IMR-90 (cell line): ENCODE measurements around the gene TMCC1. TPM values are rescaled to one million over a fixed set of nuclear protein-coding genes. Genes with fewer than 3 reads are reported as not detected.

Experiments
- ATAC-seq: fragments of 200-7000 bp; cut with Tn5 transposase; 2 replicates; pipeline ENCODE4 v1.9.1; 2020; ENCODE audit warnings: low read depth, mild to moderate bottlenecking, moderate library complexity
- BruUV-seq: library from RNA; stranded (reverse); fragments of 400-500 nt; replicated peaks from 2 replicates; lab custom pipeline; 2021; lab: Mats Ljungman, UMichigan
- CTCF ChIA-PET: fragments of 300-600 bp; formaldehyde crosslinking; extraction: SDS; loops from one replicate; lab custom pipeline; 2021; ENCODE audit warnings: antibody characterized with exemption; lab: Yijun Ruan, JAX
- POLR2A ChIA-PET: fragments of 300-600 bp; sonication (Branson Sonifier 250); formaldehyde crosslinking; loops from one replicate; lab custom pipeline; 2022; ENCODE audit warnings: antibody characterized with exemption; ENCODE audit not compliant: unreplicated experiment; lab: Charles Lee
- DNase-seq: peaks from one replicate; pipeline ENCODE4 v3.0.0; 2013
- H2AFZ ChIP-seq: replicated peaks from 2 replicates; pipeline ENCODE3; 2013; ENCODE audit warnings: low read length, mild to moderate bottlenecking; ENCODE audit not compliant: poor library complexity
- H2AK5ac ChIP-seq: 2 replicates; pipeline ENCODE4 v1.6.1; 2013; ENCODE audit warnings: low read depth, low read length, inconsistent platforms
- H2AK9ac ChIP-seq: replicated peaks from 2 replicates; pipeline ENCODE3; 2013; ENCODE audit warnings: mild to moderate bottlenecking, low read depth, low read length, moderate library complexity; ENCODE audit not compliant: poor library complexity
- H2BK120ac ChIP-seq: 2 replicates; pipeline ENCODE4 v1.6.1; 2013; ENCODE audit warnings: low read depth, low read length, inconsistent platforms
- H2BK15ac ChIP-seq: 3 replicates; pipeline ENCODE4 v1.6.1; 2013; ENCODE audit warnings: low read depth, low read length, inconsistent platforms
- H2BK20ac ChIP-seq: 2 replicates; pipeline ENCODE4 v1.6.1; 2013; ENCODE audit warnings: low read depth, mild to moderate bottlenecking, inconsistent platforms, low read length, moderate library complexity
- H2BK5ac ChIP-seq: 2 replicates; pipeline ENCODE4 v1.6.1; 2013; ENCODE audit warnings: mild to moderate bottlenecking, low read depth, low read length, inconsistent platforms; ENCODE audit not compliant: poor library complexity, severe bottlenecking
- H3K14ac ChIP-seq: replicated peaks from 2 replicates; pipeline ENCODE4 v1.6.1; 2013; ENCODE audit warnings: low read depth, low read length, inconsistent platforms
- H3K18ac ChIP-seq: 2 replicates; pipeline ENCODE4 v1.6.1; 2013; ENCODE audit warnings: low read depth, low read length, control low read depth
- H3K23ac ChIP-seq: 2 replicates; pipeline ENCODE4 v1.6.1; 2013; ENCODE audit warnings: low read depth, low read length, inconsistent platforms
- H3K27ac ChIP-seq: 2 replicates; pipeline ENCODE4 v1.5.1; 2013; ENCODE audit warnings: mild to moderate bottlenecking, control low read depth, low read length; ENCODE audit not compliant: insufficient read depth
- H3K27me3 ChIP-seq: 2 replicates; pipeline ENCODE4 v1.6.1; 2013; ENCODE audit warnings: low read length; ENCODE audit not compliant: control insufficient read depth, insufficient read depth
- H3K36me3 ChIP-seq: 2 replicates; pipeline ENCODE4 v1.6.1; 2013; ENCODE audit warnings: low read length, mixed read lengths; ENCODE audit not compliant: control insufficient read depth, insufficient read depth
- H3K4ac ChIP-seq: 2 replicates; pipeline ENCODE4 v1.6.1; 2013; ENCODE audit warnings: low read depth, low read length, inconsistent platforms
- H3K4me1 ChIP-seq: 2 replicates; pipeline ENCODE4 v1.6.1; 2013; ENCODE audit warnings: low read length, mixed read lengths; ENCODE audit not compliant: control insufficient read depth, insufficient read depth
- H3K4me2 ChIP-seq: 2 replicates; pipeline ENCODE4 v1.6.1; 2013; ENCODE audit warnings: low read depth, mild to moderate bottlenecking, control low read depth, low read length, moderate library complexity
- H3K4me3 ChIP-seq: 2 replicates; pipeline ENCODE4 v1.5.1; 2013; ENCODE audit warnings: low read depth, mild to moderate bottlenecking, control low read depth, low read length, moderate library complexity; ENCODE audit not compliant: insufficient read depth
- H3K56ac ChIP-seq: 2 replicates; pipeline ENCODE4 v1.6.1; 2013; ENCODE audit warnings: low read length, inconsistent platforms; ENCODE audit not compliant: insufficient read depth; ENCODE audit errors: extremely low read depth
- H3K79me1 ChIP-seq, 2 experiments: 2 replicates each; pipeline ENCODE4 v1.6.1; 2013; ENCODE audit warnings: low read length in 2 of 2, inconsistent platforms in 1 of 2, low read depth in 1 of 2
- H3K9ac ChIP-seq: 2 replicates; pipeline ENCODE4 v1.6.1; 2013; ENCODE audit warnings: low read depth, low read length, control low read depth
- H3K9me1 ChIP-seq: 2 replicates; pipeline ENCODE4 v1.6.1; 2013; ENCODE audit warnings: low read length, inconsistent platforms; ENCODE audit not compliant: insufficient read depth
- H3K9me3 ChIP-seq: 2 replicates; pipeline ENCODE4 v1.6.1; 2013; ENCODE audit warnings: low read length; ENCODE audit not compliant: control insufficient read depth, insufficient read depth
- H4K20me1 ChIP-seq: 2 replicates; pipeline ENCODE4 v1.6.1; 2013; ENCODE audit warnings: low read length, inconsistent platforms; ENCODE audit not compliant: insufficient read depth
- H4K5ac ChIP-seq: 2 replicates; pipeline ENCODE4 v1.6.1; 2013; ENCODE audit warnings: mild to moderate bottlenecking, low read depth, low read length, control low read depth
- H4K8ac ChIP-seq, 2 experiments: 2 replicates each; pipeline ENCODE4 v1.6.1; 2013; ENCODE audit warnings: low read depth in 2 of 2, low read length in 2 of 2, control low read depth in 1 of 2, inconsistent platforms in 1 of 2
- H4K91ac ChIP-seq: 2 replicates; pipeline ENCODE4 v1.6.1; 2013; ENCODE audit warnings: low read depth, low read length, inconsistent platforms; ENCODE audit not compliant: insufficient read depth
- BHLHE40 ChIP-seq: fragments of 150-350 bp; IDR thresholded peaks from 2 replicates; pipeline ENCODE4 v1.6.1; 2016; ENCODE audit warnings: mild to moderate bottlenecking, low read depth, low read length
- CEBPB ChIP-seq: IDR thresholded peaks from 2 replicates; pipeline ENCODE4 v1.6.1; 2012; ENCODE audit warnings: low read depth, low read length, improper control_type of control experiment
- CHD1 ChIP-seq: IDR thresholded peaks from 2 replicates; pipeline ENCODE4 v1.6.1; 2012; ENCODE audit warnings: low read depth, low read length, improper control_type of control experiment
- FOS ChIP-seq: fragments of 150-350 bp; IDR thresholded peaks from 2 replicates; pipeline ENCODE4 v1.6.1; 2016; ENCODE audit warnings: low read depth, low read length
- MAFK ChIP-seq: IDR thresholded peaks from 2 replicates; pipeline ENCODE4 v1.6.1; 2012; ENCODE audit warnings: low read depth, low read length, improper control_type of control experiment
- MAZ ChIP-seq: IDR thresholded peaks from 2 replicates; pipeline ENCODE4 v1.6.1; 2012; ENCODE audit warnings: low read depth, mild to moderate bottlenecking, low read length, improper control_type of control experiment, moderate library complexity, borderline replicate concordance
- MXI1 ChIP-seq: IDR thresholded peaks from 2 replicates; pipeline ENCODE4 v1.6.1; 2012; ENCODE audit warnings: low read depth, mild to moderate bottlenecking, low read length, moderate library complexity, borderline replicate concordance
- NFE2L2 ChIP-seq: fragments of 150-350 bp; IDR thresholded peaks from 2 replicates; pipeline ENCODE4 v1.6.1; 2016; ENCODE audit warnings: low read depth, mild to moderate bottlenecking, low read length
- POLR2A ChIP-seq: IDR thresholded peaks from 2 replicates; pipeline ENCODE4 v1.6.1; 2012; ENCODE audit warnings: mild to moderate bottlenecking, low read depth, low read length
- RAD21 ChIP-seq: IDR thresholded peaks from 2 replicates; pipeline ENCODE4 v1.6.1; 2012; ENCODE audit warnings: low read length, improper control_type of control experiment
- RCOR1 ChIP-seq: IDR thresholded peaks from 2 replicates; pipeline ENCODE4 v1.6.1; 2012; ENCODE audit warnings: mild to moderate bottlenecking, low read length, improper control_type of control experiment; ENCODE audit not compliant: insufficient replicate concordance
- RFX5 ChIP-seq: IDR thresholded peaks from 2 replicates; pipeline ENCODE4 v1.8.0; 2012; ENCODE audit warnings: low read depth, mild to moderate bottlenecking, low read length, moderate library complexity
- SMC3 ChIP-seq: fragments of 150-350 bp; IDR thresholded peaks from 2 replicates; pipeline ENCODE4 v1.6.1; 2016; ENCODE audit warnings: low read depth, mild to moderate bottlenecking, antibody characterized with exemption, low read length, moderate library complexity
- WGBS, 2 experiments: methylation state at CpG; one replicate each; pipeline versions ENCODE4 v1.1.5 to v1.1.7; 2013; ENCODE audit warnings: missing lambda C conversion rate in 2 of 2; ENCODE audit not compliant: insufficient read length in 1 of 2; ENCODE audit errors: extremely low coverage in 2 of 2; 5-methylcytosine and 5-hydroxymethylcytosine counted together
- dilution Hi-C: fragments of 300-500 bp; cut with HindIII; formaldehyde crosslinking; loops from one replicate; pipeline ENCODE4 v1.14.3; 2018; ENCODE audit warnings: low sequenced_read_pairs; ENCODE audit not compliant: unreplicated experiment
- in situ Hi-C: fragments of 300-500 bp; cut with MboI; formaldehyde crosslinking; loops from 3 replicates; pipeline ENCODE4 v1.14.3; 2019; ENCODE audit warnings: low sequenced_read_pairs, inconsistent platforms, mixed read lengths
- intact Hi-C: fragments of 100-400 bp; cut with micrococcal nuclease; formaldehyde crosslinking; loops from 2 replicates; pipeline ENCODE4 v1.10.0; 2022
- polyA plus RNA-seq, 3 experiments: library from polyadenylated mRNA; depleted of rRNA; stranded (reverse); fragments of >200 nt; gene quantifications; 2 replicates each; pipeline ENCODE4 v1.2.3, GENCODE V29; 2012; ENCODE audit warnings: low replicate concordance in 1 of 3
- total RNA-seq: library from RNA; depleted of rRNA; stranded (reverse); fragments of >200 nt; gene quantifications from 2 replicates; pipeline ENCODE4 v1.2.3, GENCODE V29; 2012
- TF ChIP-seq, protein P1 (sequence below): fragments of 150-350 bp; IDR thresholded peaks from 2 replicates; pipeline ENCODE4 v1.6.1; 2016; ENCODE audit warnings: low read depth, mild to moderate bottlenecking, low read length, moderate library complexity, borderline replicate concordance

Gene TMCC1
- total and polyA plus RNA-seq, 2 of the 4 experiments (the other 2 are of a cell fraction): 5.0 to 7.3 TPM

DNA sequence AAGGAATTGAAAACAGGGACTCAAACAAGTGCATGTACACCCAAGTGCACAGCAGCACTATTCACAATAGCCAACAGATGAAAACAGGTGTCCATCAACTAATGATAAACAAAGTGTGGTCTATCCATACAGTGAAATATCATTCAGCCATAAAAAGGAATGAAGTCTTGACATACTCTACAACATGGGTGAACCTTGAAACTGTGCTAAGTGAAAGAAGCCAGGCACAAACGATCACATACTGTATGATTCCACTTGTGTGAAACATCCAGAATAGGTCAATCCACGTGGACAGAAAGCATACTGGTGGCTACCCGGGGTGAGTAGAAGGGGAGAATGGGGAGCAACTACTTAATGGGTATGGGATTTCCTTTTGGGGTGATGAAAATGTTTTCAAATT is 257.4 kb downstream of the TMCC1 start:
- H3K27ac ChIP-seq: no peak overlapping the region
- TF ChIP-seq SMC3 (no peak), RAD21 (no peak), BHLHE40 (no peak), NFE2L2 (no peak), CEBPB (no peak), RFX5 (no peak), CHD1 (no peak), MXI1 (no peak), RCOR1 (no peak), FOS (no peak), MAZ (no peak), MAFK (no peak), POLR2A (no peak)
- TF ChIP-seq, protein P1, sequence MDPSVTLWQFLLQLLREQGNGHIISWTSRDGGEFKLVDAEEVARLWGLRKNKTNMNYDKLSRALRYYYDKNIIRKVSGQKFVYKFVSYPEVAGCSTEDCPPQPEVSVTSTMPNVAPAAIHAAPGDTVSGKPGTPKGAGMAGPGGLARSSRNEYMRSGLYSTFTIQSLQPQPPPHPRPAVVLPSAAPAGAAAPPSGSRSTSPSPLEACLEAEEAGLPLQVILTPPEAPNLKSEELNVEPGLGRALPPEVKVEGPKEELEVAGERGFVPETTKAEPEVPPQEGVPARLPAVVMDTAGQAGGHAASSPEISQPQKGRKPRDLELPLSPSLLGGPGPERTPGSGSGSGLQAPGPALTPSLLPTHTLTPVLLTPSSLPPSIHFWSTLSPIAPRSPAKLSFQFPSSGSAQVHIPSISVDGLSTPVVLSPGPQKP: no peak
- H2AFZ ChIP-seq: no peak overlapping the region
- H2AK5ac ChIP-seq: no peak overlapping the region
- intact Hi-C loops: no loop called here
- no peak overlapping the region for H3K56ac ChIP-seq
- no peaks in the 10 kb centered on the region for H3K4me1 ChIP-seq
- ChIA-PET POLR2A (no interaction called here), CTCF (no interaction called here)
- H2AK9ac ChIP-seq: no peak overlapping the region
- DNase-seq (no peak), ATAC-seq (no peak)
- H3K9ac ChIP-seq: no peak overlapping the region
- H4K91ac ChIP-seq: no peak overlapping the region
- H3K27me3 ChIP-seq: no peaks in the 10 kb centered on the region
- H3K23ac ChIP-seq: no peak overlapping the region
- BruUV-seq: no TSS peak
- no peak overlapping the region for H2BK5ac ChIP-seq
- H3K18ac ChIP-seq: no peak overlapping the region
- no peak overlapping the region for H3K14ac ChIP-seq
- no peak overlapping the region for H2BK120ac ChIP-seq
- WGBS, 2 experiments: 67% methylated on average over 2 of the region's 3 CpGs; no CpG with 5 or more reads in 1 of the 2 experiments
- H4K5ac ChIP-seq: no peak overlapping the region
- no peak overlapping the region for H2BK15ac ChIP-seq
- no peak overlapping the region for H3K4me2 ChIP-seq
- no peak overlapping the region for H2BK20ac ChIP-seq
- H3K9me1 ChIP-seq: no peaks in the 10 kb centered on the region
- H3K36me3 ChIP-seq: no peaks in the 10 kb centered on the region
- dilution Hi-C loops: no loop called here
- in situ Hi-C loops: loop anchor here (25.0 kb wide), 1 partner anchor 451 kb away; the partner anchor contains the start of gene ALG1L2
- no peak overlapping the region for H3K4ac ChIP-seq
- no peak overlapping the region for H4K8ac ChIP-seq
- no peak overlapping the region for H3K4me3 ChIP-seq
- H3K9me3 ChIP-seq: peaks cover 15% of the 10 kb centered on the region
- H3K79me1 ChIP-seq: no peaks in the 10 kb centered on the region
- no peaks in the 10 kb centered on the region for H4K20me1 ChIP-seq
